ENCODE measurements around the gene DACH1.

DACH1 gene

GRCh38 chr13:71394176-71394575 is 472.8 kb downstream of the DACH1 start:
- DNase-seq (ENCODE audit: low read depth in 2 of 2) = no peak

All from stimulated activated CD4-positive, alpha-beta T cell treated with anti-CD3 and anti-CD28 coated beads, Interleukin-1b, Interleukin-23, amount 100 ng/mL, for 4 hours (primary cell).